ENCODE data around the gene HTRA2.

- TF ChIP-seq SUZ12 (IDR thresholded peaks at IDR 0.05; ENCODE audit: extremely low read depth, insufficient read depth, insufficient read length), result no peak
- no peak for TF ChIP-seq ZNF274 (IDR thresholded peaks at IDR 0.05; ENCODE audit: low read depth, low read length)
- no peak for TF ChIP-seq YY1 (IDR thresholded peaks at IDR 0.05; ENCODE audit: insufficient read depth, insufficient read length)
Measured at GRCh38 chr2:74569686-74570085, 40.0 kb downstream of the HTRA2 start.

All from NT2/D1 (cell line).